ENCODE results near the gene PANK4.

- TF ChIP-seq, protein P1, sequence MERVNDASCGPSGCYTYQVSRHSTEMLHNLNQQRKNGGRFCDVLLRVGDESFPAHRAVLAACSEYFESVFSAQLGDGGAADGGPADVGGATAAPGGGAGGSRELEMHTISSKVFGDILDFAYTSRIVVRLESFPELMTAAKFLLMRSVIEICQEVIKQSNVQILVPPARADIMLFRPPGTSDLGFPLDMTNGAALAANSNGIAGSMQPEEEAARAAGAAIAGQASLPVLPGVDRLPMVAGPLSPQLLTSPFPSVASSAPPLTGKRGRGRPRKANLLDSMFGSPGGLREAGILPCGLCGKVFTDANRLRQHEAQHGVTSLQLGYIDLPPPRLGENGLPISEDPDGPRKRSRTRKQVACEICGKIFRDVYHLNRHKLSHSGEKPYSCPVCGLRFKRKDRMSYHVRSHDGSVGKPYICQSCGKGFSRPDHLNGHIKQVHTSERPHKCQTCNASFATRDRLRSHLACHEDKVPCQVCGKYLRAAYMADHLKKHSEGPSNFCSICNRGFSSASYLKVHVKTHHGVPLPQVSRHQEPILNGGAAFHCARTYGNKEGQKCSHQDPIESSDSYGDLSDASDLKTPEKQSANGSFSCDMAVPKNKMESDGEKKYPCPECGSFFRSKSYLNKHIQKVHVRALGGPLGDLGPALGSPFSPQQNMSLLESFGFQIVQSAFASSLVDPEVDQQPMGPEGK (CRISPR knock-in tag; IDR thresholded peaks at IDR 0.05; ENCODE audit: borderline replicate concordance), result no peak
- TF ChIP-seq SNAI2 (CRISPR knock-in tag; IDR thresholded peaks at IDR 0.05) (no peak), OSR1 (CRISPR knock-in tag; IDR thresholded peaks at IDR 0.05) (no peak), ZFP3 (CRISPR knock-in tag; IDR thresholded peaks at IDR 0.05) (no peak), RARB (CRISPR knock-in tag; IDR thresholded peaks at IDR 0.05) (no peak), PPARA (CRISPR knock-in tag; IDR thresholded peaks at IDR 0.05; ENCODE audit: borderline replicate concordance) (no peak), ARNTL (CRISPR knock-in tag; IDR thresholded peaks at IDR 0.05; ENCODE audit: borderline replicate concordance, low read depth) (no peak), ZNF70 (CRISPR knock-in tag; IDR thresholded peaks at IDR 0.05) (no peak)
Observed at GRCh38 chr1:2483970-2484369, 42.4 kb downstream of the PANK4 start.

Measured in SK-N-SH treated with all-trans-retinoic acid at 6 μM for 48 hours (cell line).